IPS-NIHi7 (cell line): ENCODE measurements around the gene TRAF7.
"Not testable (repeated sequence)": the region's sequence is repeated elsewhere in the genome, so short reads cannot be mapped to it uniquely, and the experiment has no call there.

Source experiments
- DNase-seq: peaks from one replicate; pipeline ENCODE4 v3.0.0; 2012; ENCODE audit warnings: mixed read lengths; ENCODE audit errors: extremely low spot score

TRAF7 gene

DNA sequence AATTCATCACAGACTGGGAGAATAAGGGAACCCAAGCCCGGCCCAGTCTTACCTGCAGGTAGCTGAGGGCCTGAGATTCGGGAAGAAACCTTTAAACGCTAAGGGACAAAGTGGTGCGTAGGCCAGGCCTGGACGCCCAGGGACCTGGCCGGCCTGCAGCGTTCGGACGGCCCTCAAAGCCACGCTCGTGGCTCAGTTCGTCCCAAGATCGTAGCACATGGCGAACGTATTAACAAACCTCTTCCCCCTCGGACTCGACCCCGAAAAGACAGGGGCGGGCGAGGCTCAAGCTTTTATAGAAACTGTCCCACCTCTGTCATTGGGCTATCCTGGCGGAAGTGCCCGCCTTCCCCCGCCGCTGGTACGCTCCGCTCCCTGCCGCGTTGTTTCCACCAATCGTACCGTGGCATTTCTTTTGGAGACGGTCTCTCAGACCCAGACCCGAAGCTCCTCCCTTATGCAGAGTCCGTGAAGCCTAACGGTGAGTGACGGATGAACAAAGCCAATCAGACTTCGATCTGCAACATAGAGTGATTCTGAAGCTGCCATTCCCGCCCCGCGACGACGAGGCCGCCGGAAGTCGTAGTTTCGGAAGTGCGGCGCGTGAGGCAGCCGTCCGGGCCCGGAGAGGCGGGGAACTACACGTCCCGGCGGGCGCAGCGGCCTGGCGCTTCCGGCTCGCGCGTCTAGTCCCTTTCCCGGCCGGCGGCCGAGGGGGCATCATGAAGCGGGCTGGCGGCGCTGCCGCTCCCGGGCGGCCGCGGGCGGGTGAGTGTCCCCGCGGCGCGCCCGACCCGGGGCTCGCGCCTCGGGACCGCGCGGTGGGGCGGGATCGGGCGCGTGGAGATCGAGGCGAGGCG lies at the start of gene TRAF7:
TRAF7 (plus strand) TSS at position 692 of the 860 bp plus-strand sequence. CDS start 8,139 bp downstream, outside the sequence.
- DNase-seq: peak; percentile 98

- DNase-seq: not testable (repeated sequence)
Measured at GRCh38 chr16:2106211-2106610, 49.4 kb upstream of the TRAF7 start.

- DNase-seq: not testable (repeated sequence)
Measured at GRCh38 chr16:2107121-2107790, 48.3 kb upstream of the TRAF7 start.

DNA sequence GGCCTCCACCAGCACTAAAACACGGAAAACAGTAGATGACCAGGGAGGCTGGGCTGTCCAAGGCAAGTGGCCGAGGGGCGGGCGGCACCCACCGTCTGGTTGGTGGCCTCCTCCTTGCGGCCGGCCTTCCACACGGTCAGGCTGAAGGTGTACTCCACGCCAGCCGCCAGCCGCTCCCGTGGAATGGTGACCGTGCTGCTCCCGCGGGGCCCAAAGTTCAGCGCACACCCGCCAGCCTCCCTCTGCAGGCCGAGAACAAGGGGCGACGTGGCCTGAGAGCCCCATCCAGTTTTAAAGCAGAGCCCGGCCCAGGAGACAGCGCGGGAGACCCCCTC lies 47.8 kb upstream of the TRAF7 start:
- not testable (repeated sequence) for DNase-seq

- DNase-seq: not testable (repeated sequence)
Measured at GRCh38 chr16:2108446-2109270, 46.9 kb upstream of the TRAF7 start.

GRCh38 chr16:2109271-2109580 lies 46.4 kb upstream of the TRAF7 start:
- DNase-seq: not testable (repeated sequence)

GRCh38 chr16:2109872-2110271 lies 45.7 kb upstream of the TRAF7 start:
- DNase-seq: not testable (repeated sequence)

- DNase-seq: not testable (repeated sequence)
Measured at GRCh38 chr16:2110332-2111008, 45.1 kb upstream of the TRAF7 start.

GRCh38 chr16:2111009-2111353 lies 44.6 kb upstream of the TRAF7 start:
- DNase-seq: not testable (repeated sequence)

DNA sequence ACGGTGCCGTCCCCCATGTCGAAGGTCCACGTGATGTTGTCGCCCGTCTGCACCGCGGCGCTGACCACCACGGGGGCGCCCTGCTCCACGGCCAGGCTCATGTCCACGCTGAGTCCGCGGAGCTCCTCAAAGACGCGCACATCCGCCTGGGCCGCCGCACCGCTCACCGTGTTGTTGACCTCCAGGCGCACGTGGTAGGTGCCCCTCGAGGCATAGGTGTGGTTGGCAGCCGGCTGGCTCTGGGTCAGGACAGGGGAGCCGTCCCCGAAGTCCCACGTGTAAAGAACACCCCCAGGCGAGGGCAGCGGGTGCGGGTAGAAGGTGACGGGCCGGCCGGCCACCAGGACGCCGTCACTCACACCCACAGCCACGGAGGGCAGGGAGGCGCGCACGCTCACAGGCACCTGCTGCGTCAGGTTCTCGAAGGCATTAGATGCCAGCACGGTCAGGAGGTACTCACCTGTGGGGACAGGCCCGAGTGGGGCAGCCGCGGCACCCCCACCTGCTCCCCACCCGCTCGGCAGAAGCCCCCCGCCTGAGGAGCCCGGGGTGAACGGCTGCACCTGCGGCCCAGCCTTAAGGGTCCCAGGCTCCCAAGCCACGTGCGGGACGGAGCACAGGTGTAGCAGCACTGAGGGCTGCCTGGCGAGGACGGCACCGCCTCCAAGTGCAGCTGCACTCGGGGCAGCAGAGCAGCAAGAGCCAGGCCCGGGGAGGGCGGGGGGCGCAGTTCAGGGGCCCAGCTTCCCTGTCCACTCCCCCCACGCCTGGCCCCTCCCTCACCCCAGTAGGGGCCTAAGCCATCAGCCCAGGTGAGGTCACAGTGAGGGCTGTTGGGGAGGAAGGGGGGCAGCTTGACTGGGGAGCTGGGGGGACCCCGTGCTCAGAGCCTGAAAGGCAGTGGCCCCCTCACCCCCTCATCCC lies 43.9 kb upstream of the TRAF7 start:
- not testable (repeated sequence) for DNase-seq

DNA sequence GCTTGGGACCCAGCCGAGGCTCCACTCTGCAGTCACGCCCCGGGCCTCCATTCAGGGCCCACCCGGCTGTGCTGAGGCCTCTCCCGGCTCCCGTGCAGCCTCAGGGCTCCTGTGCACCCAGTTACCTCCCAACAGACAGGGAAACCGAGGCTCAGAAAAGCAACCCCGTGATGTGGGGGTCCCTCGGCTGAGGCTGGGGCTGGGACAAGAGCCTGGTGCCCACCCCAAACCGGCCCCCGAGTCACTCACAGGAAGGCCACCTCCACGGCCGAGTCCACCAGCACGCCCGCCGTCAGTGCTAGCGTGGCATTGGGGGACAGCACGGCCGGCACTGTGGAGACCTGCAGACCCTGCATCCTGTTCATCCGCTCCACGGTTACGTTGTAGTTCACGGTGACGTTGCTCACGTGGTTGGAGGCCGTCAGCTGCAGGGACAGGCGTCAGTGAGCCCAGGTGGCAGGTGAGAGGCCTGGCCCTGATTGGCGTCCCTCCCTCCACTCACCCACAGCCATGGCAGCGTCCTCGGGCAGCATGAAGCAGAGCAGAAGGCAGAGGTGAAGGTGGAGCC lies 43.0 kb upstream of the TRAF7 start:
- DNase-seq: not testable (repeated sequence)

GRCh38 chr16:2114225-2114624 lies 41.4 kb upstream of the TRAF7 start:
- DNase-seq: not testable (repeated sequence)

DNA sequence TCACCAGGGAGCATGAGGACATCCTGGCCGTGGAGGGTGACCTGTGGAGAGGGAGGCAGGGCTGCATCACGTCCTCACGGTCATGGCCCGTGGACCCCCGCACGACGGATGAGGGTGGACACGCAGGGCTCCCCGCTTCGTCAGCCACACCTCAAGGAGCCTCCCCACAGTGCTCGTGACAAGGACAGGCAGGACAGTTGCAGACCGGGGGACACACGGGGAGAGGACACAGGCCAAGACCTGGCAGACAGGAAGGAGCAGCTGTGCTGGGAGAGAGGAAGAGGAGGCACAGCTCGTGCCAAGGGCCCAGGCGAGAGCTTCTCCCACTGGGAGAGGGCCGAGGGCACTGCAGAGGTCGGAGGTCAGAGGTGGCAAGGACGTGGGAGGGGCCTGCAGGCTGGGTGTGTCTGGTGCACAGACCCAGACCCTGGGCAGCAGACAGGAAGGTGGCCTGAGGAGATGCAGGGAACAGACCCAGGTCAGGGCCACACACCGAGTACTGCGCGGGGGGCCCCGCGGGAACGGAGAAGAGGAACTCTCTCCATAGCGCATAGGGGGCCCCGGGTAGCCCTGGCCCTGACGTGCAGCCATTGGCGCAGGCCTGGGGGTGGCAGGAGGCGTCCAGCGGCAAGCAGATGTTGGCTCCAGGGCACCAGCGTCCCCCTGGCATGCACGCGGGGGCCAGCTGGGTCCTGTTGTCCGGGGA lies 40.5 kb upstream of the TRAF7 start:
- not testable (repeated sequence) for DNase-seq

GRCh38 chr16:2115591-2115973 lies 40.0 kb upstream of the TRAF7 start:
- no peak for DNase-seq

- not testable (repeated sequence) for DNase-seq
Measured at GRCh38 chr16:2116428-2116827, 39.2 kb upstream of the TRAF7 start.

GRCh38 chr16:2117341-2117740 lies 38.2 kb upstream of the TRAF7 start:
- not testable (repeated sequence) for DNase-seq

GRCh38 chr16:2117960-2118722 lies 37.4 kb upstream of the TRAF7 start:
- DNase-seq: not testable (repeated sequence)

DNA sequence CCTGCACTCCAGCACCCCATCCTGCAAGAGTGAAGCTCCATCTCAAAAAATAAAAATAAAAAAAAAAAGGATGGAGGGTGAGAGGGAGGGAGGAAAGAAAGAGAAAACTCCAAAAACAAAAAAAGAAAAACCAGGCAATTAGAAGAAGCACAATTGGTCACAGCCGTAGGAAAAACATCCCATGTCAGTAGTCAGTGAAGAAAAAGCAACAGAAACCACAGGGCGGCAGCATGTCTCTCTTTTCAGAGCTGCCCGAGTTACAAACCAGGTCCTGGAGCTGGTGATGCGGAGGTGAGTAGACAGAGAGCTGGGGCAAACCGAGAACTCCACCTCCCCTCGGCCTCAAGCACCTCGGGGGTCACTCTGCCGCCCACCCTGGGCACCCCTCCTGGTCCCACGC lies 34.3 kb upstream of the TRAF7 start:
- peak; percentile 27 for DNase-seq

DNA sequence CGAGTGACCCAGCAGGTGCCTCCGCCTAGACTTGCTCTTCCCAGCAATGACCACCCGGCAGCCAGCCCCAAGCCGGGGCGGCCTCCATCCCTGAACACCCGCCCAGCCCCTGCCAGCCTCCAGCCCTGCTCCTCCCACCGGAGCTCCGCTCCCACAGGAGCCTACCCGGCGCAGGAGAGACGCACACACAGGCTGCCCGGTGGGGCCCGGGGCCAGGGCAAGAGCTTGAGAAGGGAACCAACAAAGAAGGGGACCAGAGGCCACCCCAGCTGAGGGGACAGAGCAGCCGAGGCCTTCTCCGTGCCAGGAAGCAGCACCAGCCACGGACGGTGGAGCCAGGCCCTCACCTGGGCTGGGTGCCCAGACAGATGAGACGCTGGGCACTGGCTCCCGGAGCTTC lies 33.7 kb upstream of the TRAF7 start:
- no peak for DNase-seq
